ENCODE data around the gene NCOA3.
"Not testable (repeated sequence)": the region's sequence is repeated elsewhere in the genome, so short reads cannot be mapped to it uniquely, and the experiment has no call there.

DNA sequence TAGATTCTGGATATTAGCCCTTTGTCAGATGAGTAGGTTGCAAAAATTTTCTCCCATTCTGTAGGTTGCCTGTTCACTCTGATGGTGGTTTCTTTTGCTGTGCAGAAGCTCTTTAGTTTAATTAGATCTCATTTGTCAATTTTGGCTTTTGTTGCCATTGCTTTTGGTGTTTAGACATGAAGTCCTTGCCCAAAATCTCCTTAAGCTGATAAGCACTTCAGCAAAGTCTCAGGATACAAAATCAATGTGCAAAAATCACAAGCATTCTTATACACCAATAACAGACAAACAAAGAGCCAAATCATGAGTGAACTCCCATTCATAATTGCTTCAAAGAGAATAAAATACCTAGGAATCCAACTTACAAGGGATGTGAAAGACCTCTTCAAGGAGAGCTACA lies 52.6 kb downstream of the NCOA3 start:
- TF ChIP-seq, protein P1, sequence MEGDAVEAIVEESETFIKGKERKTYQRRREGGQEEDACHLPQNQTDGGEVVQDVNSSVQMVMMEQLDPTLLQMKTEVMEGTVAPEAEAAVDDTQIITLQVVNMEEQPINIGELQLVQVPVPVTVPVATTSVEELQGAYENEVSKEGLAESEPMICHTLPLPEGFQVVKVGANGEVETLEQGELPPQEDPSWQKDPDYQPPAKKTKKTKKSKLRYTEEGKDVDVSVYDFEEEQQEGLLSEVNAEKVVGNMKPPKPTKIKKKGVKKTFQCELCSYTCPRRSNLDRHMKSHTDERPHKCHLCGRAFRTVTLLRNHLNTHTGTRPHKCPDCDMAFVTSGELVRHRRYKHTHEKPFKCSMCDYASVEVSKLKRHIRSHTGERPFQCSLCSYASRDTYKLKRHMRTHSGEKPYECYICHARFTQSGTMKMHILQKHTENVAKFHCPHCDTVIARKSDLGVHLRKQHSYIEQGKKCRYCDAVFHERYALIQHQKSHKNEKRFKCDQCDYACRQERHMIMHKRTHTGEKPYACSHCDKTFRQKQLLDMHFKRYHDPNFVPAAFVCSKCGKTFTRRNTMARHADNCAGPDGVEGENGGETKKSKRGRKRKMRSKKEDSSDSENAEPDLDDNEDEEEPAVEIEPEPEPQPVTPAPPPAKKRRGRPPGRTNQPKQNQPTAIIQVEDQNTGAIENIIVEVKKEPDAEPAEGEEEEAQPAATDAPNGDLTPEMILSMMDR (IDR thresholded peaks at IDR 0.05 in 2 of 3, conservative IDR thresholded peaks at IDR 0.05 in 1 of 3; ENCODE audit: borderline replicate concordance in 1 of 3, insufficient read depth in 1 of 3, low read depth in 2 of 3, low read length in 2 of 3): not testable (repeated sequence)
- TF ChIP-seq JUND (IDR thresholded peaks at IDR 0.05); CEBPB (IDR thresholded peaks at IDR 0.05; ENCODE audit: low read depth); POLR2AphosphoS5 (IDR thresholded peaks at IDR 0.05; ENCODE audit: low read depth, low read length); POLR2A (IDR thresholded peaks at IDR 0.05; ENCODE audit: borderline replicate concordance, extremely low read depth, insufficient read depth, insufficient read length); SP1 (IDR thresholded peaks at IDR 0.05; ENCODE audit: low read depth); EZH2phosphoT487 (IDR thresholded peaks at IDR 0.05; ENCODE audit: borderline replicate concordance); CBX3 (IDR thresholded peaks at IDR 0.05; ENCODE audit: low read depth); RAD21 (IDR thresholded peaks at IDR 0.05; ENCODE audit: low read depth); TCF7L2 (IDR thresholded peaks at IDR 0.05; ENCODE audit: borderline replicate concordance, extremely low read depth, insufficient read depth, insufficient read length); YY1 (IDR thresholded peaks at IDR 0.05; ENCODE audit: extremely low read depth, insufficient replicate concordance, low read depth, low read length); EZH2 (IDR thresholded peaks at IDR 0.05): not testable (repeated sequence)
- TF ChIP-seq, protein P2, sequence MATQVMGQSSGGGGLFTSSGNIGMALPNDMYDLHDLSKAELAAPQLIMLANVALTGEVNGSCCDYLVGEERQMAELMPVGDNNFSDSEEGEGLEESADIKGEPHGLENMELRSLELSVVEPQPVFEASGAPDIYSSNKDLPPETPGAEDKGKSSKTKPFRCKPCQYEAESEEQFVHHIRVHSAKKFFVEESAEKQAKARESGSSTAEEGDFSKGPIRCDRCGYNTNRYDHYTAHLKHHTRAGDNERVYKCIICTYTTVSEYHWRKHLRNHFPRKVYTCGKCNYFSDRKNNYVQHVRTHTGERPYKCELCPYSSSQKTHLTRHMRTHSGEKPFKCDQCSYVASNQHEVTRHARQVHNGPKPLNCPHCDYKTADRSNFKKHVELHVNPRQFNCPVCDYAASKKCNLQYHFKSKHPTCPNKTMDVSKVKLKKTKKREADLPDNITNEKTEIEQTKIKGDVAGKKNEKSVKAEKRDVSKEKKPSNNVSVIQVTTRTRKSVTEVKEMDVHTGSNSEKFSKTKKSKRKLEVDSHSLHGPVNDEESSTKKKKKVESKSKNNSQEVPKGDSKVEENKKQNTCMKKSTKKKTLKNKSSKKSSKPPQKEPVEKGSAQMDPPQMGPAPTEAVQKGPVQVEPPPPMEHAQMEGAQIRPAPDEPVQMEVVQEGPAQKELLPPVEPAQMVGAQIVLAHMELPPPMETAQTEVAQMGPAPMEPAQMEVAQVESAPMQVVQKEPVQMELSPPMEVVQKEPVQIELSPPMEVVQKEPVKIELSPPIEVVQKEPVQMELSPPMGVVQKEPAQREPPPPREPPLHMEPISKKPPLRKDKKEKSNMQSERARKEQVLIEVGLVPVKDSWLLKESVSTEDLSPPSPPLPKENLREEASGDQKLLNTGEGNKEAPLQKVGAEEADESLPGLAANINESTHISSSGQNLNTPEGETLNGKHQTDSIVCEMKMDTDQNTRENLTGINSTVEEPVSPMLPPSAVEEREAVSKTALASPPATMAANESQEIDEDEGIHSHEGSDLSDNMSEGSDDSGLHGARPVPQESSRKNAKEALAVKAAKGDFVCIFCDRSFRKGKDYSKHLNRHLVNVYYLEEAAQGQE (IDR thresholded peaks at IDR 0.05; ENCODE audit: low read depth): not testable (repeated sequence)
- TF ChIP-seq, protein P3, sequence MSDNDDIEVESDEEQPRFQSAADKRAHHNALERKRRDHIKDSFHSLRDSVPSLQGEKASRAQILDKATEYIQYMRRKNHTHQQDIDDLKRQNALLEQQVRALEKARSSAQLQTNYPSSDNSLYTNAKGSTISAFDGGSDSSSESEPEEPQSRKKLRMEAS (IDR thresholded peaks at IDR 0.05): not testable (repeated sequence)

Measured in HCT116 (cell line).